H1 (cell line): Measurements from ENCODE around the gene UTP14C. TPM values are rescaled to one million over a fixed set of nuclear protein-coding genes. Genes with fewer than 3 reads are reported as not detected.

Experiments used
- ASH2L ChIP-seq: fragments of 200-600, 300-600 bp; sonication (generic); IDR thresholded peaks from one replicate; pipeline ENCODE4 v1.7.1; 2017; ENCODE audit warnings: low read length
- ATF3 ChIP-seq: IDR thresholded peaks from 2 replicates; pipeline ENCODE4 v1.6.1; 2011; ENCODE audit warnings: low read depth, mild to moderate bottlenecking, low read length; ENCODE audit not compliant: insufficient read depth
- CBX5 ChIP-seq: fragments of 300-800, 300-1000 bp; sonication (generic); IDR thresholded peaks from 2 replicates; pipeline ENCODE4 v1.7.1; 2016; ENCODE audit warnings: antibody characterized with exemption, low read length, low read depth
- CBX8 ChIP-seq: fragments of 300-800, 300-1000 bp; sonication (generic); IDR thresholded peaks from 2 replicates; pipeline ENCODE4 v1.7.1; 2016; ENCODE audit warnings: low read depth, low read length, borderline replicate concordance
- CHD2 ChIP-seq: IDR thresholded peaks from 2 replicates; pipeline ENCODE4 v1.6.1; 2012; ENCODE audit warnings: low read length, improper control_type of control experiment
- CREB1 ChIP-seq: IDR thresholded peaks from 2 replicates; pipeline ENCODE4 v1.6.1; 2012; ENCODE audit warnings: inconsistent platforms
- GTF2F1 ChIP-seq: IDR thresholded peaks from 2 replicates; pipeline ENCODE4 v1.6.1; 2012; ENCODE audit warnings: low read depth, low read length, improper control_type of control experiment, borderline replicate concordance
- HDAC6 ChIP-seq: IDR thresholded peaks from one replicate; pipeline ENCODE4 v1.7.1; 2012; ENCODE audit warnings: low read depth, mild to moderate bottlenecking, inconsistent platforms, low read length, moderate library complexity
- KDM1A ChIP-seq: fragments of 200-600, 300-600 bp; sonication (generic); IDR thresholded peaks from 2 replicates; pipeline ENCODE4 v1.7.1; 2016; ENCODE audit warnings: mild to moderate bottlenecking, low read length, borderline replicate concordance
- KDM4A ChIP-seq: IDR thresholded peaks from one replicate; pipeline ENCODE4 v1.7.1; 2012; ENCODE audit warnings: low read depth, mild to moderate bottlenecking, moderate library complexity, low read length, inconsistent platforms; ENCODE audit not compliant: severe bottlenecking
- KDM5A ChIP-seq: fragments of 200-600 bp; IDR thresholded peaks from 2 replicates; pipeline ENCODE4 v1.7.1; 2012; ENCODE audit warnings: mild to moderate bottlenecking, low read length, inconsistent platforms, mixed read lengths
- POLR2AphosphoS5 ChIP-seq: IDR thresholded peaks from 2 replicates; pipeline ENCODE4 v1.6.1; 2011; ENCODE audit warnings: low read depth, low read length
- RFX5 ChIP-seq: IDR thresholded peaks from 2 replicates; pipeline ENCODE4 v1.6.1; 2011; ENCODE audit warnings: low read depth, low read length, improper control_type of control experiment, borderline replicate concordance
- RNF2 ChIP-seq: fragments of 200-900, 300-1000 bp; sonication (generic); IDR thresholded peaks from 2 replicates; pipeline ENCODE4 v1.7.1; 2016; ENCODE audit warnings: borderline replicate concordance, low read depth, mild to moderate bottlenecking, antibody characterized with exemption, low read length; ENCODE audit not compliant: poor library complexity, severe bottlenecking; ENCODE audit errors: missing control alignments
- RXRA ChIP-seq: IDR thresholded peaks from 2 replicates; pipeline ENCODE4 v1.6.1; 2011; ENCODE audit warnings: low read depth, mild to moderate bottlenecking, low read length, moderate library complexity; ENCODE audit not compliant: insufficient read depth
- SIX5 ChIP-seq: IDR thresholded peaks from 2 replicates; pipeline ENCODE4 v1.6.1; 2011; ENCODE audit warnings: mild to moderate bottlenecking, low read depth, low read length
- SRF ChIP-seq: IDR thresholded peaks from 2 replicates; pipeline ENCODE4 v1.6.1; 2011; ENCODE audit warnings: mild to moderate bottlenecking, low read depth, low read length, moderate library complexity
- SUZ12 ChIP-seq: fragments of 200-600 bp; sonication (generic); IDR thresholded peaks from 2 replicates; pipeline ENCODE4 v1.6.1; 2012; ENCODE audit warnings: mild to moderate bottlenecking, inconsistent platforms, low read length, moderate library complexity, mixed read lengths
- TAF1 ChIP-seq: IDR thresholded peaks from 2 replicates; pipeline ENCODE4 v1.6.1; 2011; ENCODE audit warnings: mild to moderate bottlenecking, low read depth, low read length
- TAF7 ChIP-seq: optimal IDR thresholded peaks from 2 replicates; pipeline ENCODE3; 2011; ENCODE audit warnings: low read depth, mild to moderate bottlenecking, inconsistent platforms, low read length, moderate library complexity, borderline replicate concordance
- TEAD4 ChIP-seq: IDR thresholded peaks from 2 replicates; pipeline ENCODE4 v1.6.1; 2012; ENCODE audit warnings: low read depth, low read length, inconsistent platforms, mixed read lengths
- USF2 ChIP-seq: IDR thresholded peaks from 2 replicates; pipeline ENCODE4 v1.6.1; 2011; ENCODE audit warnings: low read length, improper control_type of control experiment
- ZNF274 ChIP-seq: IDR thresholded peaks from 2 replicates; pipeline ENCODE4 v1.7.0; 2012; ENCODE audit warnings: low read length, borderline replicate concordance; ENCODE audit errors: extremely low read depth
- polyA plus RNA-seq, 7 experiments: library from polyadenylated mRNA; depleted of rRNA in 3 of 7; stranded (reverse) in 5 of 7; unstranded in 2 of 7; fragments of >200 nt in 5 of 7; fragments of 200-250 nt in 2 of 7; gene quantifications; 1 replicate in 5 of 7; 2 replicates in 1 of 7; 4 replicates in 1 of 7; pipeline versions ENCODE4 v1.2.1 to v1.2.3, GENCODE V29; 2011 to 2013; ENCODE audit warnings: missing spikeins in 2 of 7, mixed read lengths in 2 of 7
- total RNA-seq: library from RNA; stranded (reverse); fragmentation: NEBNext Ultra II Directional; extraction: Animal tissue kit (Norgen Biotek cat#: 25700); gene quantifications from 2 replicates; pipeline ENCODE4 v1.2.1, GENCODE V29; 2021

UTP14C gene
- total and polyA plus RNA-seq, 2 of the 8 experiments (the other 6 are each of a cell fraction or from before 2014, with no cell fraction given) = 6.8 to 22.7 TPM

- no peak for TF ChIP-seq KDM1A
- no peak for TF ChIP-seq ATF3
- TF ChIP-seq SRF = no peak
- TF ChIP-seq ZNF274 = no peak
- no peak for TF ChIP-seq CBX5
- no peak for TF ChIP-seq RXRA
- TF ChIP-seq KDM5A = no peak
- TF ChIP-seq TAF1 = no peak
- no peak for TF ChIP-seq TEAD4
- TF ChIP-seq SIX5 = no peak
- TF ChIP-seq KDM4A = no peak
- no peak for TF ChIP-seq RFX5
- TF ChIP-seq POLR2AphosphoS5 = no peak
- TF ChIP-seq SUZ12 = no peak
- TF ChIP-seq HDAC6 = no peak
- no peak for TF ChIP-seq CHD2
- TF ChIP-seq CBX8 = no peak
- TF ChIP-seq CREB1 = peak; percentile 12; the same call in 1 of the 2 replicates
- TF ChIP-seq TAF7 = no peak
- peak; percentile 11 for TF ChIP-seq RNF2
- no peak for TF ChIP-seq GTF2F1
- TF ChIP-seq ASH2L = no peak
- TF ChIP-seq USF2 = no peak
Measured at GRCh38 chr13:52010890-52011631, 13.4 kb upstream of the UTP14C start, which contains the start of gene ATP7B (continued).
